Adrenal gland (tissue), 5 donors: ENCODE measurements around the gene CUL7.

Source experiments
- POLR2A ChIP-seq, 2 donors: fragments of 450-650 bp; IDR thresholded peaks; one replicate each; pipeline ENCODE4 v1.6.1; 2017; ENCODE audit warnings: antibody characterized with exemption in 2 of 2, mild to moderate bottlenecking in 2 of 2, moderate library complexity in 1 of 2
- TF ChIP-seq, protein P1 (sequence below), 6 experiments: fragments of 450-650 bp in 4 of 6; fragments of 200-600 bp in 2 of 6; sonication (generic) in 1 of 6; IDR thresholded peaks; 1 replicate in 5 of 6; 2 replicates in 1 of 6; pipeline versions ENCODE4 v1.5.1 to v1.8.0; 2016 to 2021; ENCODE audit warnings: antibody characterized with exemption in 6 of 6, mild to moderate bottlenecking in 2 of 6, moderate library complexity in 1 of 6
- donor health status: DM: no; HTN: no; CAD: no.

DNA sequence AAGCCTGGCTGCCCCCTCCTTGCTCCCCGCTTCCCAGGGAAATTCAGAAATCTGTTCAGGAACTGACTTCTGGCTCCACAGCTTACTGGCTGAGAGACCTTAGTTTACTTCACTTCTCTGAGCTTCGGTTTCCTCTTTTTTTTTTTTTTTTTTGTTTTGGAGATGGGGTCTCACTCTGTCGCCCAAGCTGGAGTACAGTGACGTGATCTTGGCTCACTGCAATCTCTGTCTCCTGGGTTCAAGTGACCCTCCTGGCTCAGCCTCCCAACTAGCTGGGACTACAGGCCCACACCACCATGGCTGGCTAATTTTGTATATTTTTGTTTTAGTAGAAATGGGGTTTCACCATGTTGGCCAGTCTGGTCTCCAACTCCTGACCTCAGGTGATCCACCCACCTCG, 37.4 kb upstream of the CUL7 start:
- TF ChIP-seq, protein P1, sequence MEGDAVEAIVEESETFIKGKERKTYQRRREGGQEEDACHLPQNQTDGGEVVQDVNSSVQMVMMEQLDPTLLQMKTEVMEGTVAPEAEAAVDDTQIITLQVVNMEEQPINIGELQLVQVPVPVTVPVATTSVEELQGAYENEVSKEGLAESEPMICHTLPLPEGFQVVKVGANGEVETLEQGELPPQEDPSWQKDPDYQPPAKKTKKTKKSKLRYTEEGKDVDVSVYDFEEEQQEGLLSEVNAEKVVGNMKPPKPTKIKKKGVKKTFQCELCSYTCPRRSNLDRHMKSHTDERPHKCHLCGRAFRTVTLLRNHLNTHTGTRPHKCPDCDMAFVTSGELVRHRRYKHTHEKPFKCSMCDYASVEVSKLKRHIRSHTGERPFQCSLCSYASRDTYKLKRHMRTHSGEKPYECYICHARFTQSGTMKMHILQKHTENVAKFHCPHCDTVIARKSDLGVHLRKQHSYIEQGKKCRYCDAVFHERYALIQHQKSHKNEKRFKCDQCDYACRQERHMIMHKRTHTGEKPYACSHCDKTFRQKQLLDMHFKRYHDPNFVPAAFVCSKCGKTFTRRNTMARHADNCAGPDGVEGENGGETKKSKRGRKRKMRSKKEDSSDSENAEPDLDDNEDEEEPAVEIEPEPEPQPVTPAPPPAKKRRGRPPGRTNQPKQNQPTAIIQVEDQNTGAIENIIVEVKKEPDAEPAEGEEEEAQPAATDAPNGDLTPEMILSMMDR (IDR thresholded peaks at IDR 0.05): no peak
- no peak for TF ChIP-seq POLR2A (IDR thresholded peaks at IDR 0.05)
